HG03159 (cell line): ENCODE data around the gene PCSK9.
A peak's percentile ranks its signal among the peaks of the same experiment; 100 is the strongest.
"Not testable (repeated sequence)": the region's sequence is repeated elsewhere in the genome, so short reads cannot be mapped to it uniquely, and the experiment has no call there.

Experiments used
- ATAC-seq: cut with Tn5 transposase; IDR thresholded peaks from one replicate; pipeline ENCODE4 v1.9.1; 2021; ENCODE audit warnings: mild to moderate bottlenecking, moderate library complexity; ENCODE audit not compliant: unreplicated experiment

Gene PCSK9

DNA sequence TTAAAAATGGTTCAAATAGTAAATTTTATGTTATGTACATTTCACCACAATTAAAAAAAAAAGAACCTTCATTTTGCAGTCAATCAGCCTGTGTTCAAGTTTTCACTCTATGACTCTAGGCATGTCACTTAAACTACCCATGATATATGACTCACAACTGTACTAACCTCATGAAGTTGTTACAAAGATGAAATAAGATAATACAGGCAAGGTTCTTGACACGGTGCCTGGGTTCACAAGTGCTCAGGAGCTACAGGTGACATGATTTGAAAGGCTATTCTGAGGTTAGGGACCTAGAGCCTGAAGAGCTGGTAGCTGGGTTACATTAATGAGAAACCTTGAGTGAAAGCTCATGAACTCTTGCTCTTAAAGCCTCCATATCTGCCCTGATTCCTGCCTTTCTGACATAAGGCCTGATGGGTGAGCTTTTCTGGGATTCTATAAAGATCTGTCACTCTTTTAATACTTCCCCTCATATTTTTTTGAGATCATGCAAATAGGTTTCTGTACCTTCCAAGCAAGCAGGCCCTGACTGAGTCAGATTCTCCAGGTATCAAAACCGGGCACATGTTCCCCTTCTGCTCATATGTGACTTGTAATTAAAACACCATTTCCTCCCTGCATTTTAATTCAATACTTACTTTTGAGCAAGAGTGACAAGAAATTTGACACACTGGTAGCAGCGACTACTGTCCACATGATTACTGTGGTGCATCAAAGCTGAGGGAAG is 34.0 kb downstream of the PCSK9 start:
- peak; percentile 66 for ATAC-seq

DNA sequence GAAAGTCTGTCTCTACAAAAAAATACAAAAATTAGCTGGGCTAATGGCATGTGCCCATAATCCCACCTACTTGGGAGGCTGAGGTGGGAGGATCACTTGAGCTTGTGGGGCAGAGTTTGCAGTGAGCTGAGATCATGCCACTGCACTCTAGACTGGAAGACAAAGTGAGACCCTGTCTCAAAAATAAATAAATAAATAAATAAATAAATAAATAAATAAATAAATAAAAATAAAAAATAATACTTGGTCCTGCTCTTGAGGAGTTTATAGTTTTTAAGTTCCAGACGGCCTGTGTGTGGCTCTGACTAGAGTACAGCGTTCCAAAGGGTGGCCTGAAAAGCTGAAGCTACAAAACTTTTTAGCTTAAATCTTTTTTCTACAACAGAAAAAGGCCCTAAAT is 35.1 kb downstream of the PCSK9 start:
- no peak for ATAC-seq

DNA sequence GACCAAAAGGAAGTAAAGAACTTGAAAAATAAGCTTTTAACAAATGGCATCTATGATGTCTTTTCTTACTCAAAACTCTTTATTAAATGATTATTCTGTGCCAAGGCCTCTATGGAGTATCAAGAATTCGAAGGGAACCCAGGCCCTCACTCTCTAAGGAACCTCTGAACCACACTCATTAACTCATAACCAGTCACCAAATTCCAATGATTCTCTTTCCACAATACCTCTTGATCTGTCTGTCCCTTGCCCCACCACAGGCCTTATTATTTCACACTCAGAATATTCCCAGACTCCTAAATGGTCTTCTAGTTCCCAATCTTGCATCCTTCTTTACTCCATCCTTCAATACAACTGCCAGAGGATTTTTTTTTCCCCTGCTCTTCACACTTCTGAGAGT is 37.0 kb downstream of the PCSK9 start:
- no peak for ATAC-seq

DNA sequence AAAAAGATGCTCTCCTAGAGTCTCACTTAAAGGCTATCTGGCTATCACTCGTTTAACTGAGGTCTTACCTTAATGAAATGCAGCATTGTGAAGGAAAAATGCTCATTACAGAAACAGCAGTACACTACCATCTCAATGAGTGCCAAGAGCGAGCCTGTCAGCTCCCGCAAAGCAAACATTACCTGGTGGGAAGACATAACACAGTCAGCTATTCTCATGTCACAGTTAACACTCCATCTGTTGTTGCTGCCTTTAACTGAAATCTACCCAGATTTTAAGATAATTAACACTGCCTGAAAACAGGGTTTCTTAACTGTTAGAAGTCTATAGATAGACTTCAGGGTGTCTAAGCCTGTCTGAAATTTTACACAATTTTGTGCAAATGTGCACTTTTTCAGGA is 39.1 kb downstream of the PCSK9 start:
- ATAC-seq, result no peak

DNA sequence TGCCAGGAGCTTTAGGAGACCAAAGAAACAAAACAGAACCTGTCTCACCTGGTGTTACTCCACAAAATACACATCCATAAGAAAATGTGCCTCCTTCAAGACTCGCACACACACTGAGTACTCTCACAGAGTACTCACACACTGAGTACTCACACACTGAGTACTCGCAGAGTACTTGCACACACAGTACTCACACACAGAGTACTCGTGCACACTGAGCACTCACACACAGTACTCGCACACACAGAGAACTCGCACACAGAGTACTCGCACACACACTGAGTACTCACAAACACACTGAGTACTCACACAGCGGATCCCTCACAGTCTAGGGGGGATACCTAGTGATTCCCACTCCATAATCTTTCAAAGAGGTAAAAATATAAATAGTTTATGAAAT is 40.3 kb downstream of the PCSK9 start:
- ATAC-seq, result no peak

DNA sequence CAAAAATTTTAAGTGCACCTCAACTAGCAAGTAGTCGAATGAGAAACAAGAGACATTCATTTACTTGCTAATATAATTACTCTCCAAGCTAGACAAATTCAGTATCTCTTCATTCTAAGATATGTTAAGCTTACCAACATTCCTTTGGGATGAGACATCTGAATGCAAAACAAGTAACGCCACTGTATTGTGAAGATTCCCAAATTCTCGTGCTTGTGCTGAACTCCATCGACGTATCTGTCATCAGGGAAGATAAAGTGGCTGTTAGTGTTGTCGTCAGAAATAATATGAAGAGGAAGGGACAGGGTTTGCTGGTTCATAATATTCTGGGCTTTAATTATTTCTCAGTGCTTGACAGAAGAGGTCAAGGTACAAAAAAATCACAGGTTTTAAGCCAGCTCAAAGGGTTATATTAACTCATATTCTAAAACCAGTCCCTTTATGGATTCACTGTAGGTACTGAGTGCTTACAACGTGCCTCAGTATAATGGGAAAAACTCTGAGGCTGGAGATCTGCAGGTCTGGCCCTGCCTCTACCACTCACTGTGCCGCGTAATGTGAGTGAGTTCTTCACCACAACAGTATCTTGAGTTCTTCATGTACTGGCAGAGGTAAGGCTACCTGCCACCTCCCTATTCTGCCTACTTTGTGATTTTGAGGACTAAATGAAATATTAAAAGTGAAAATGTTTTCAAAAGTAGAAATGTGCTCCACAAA is 42.0 kb downstream of the PCSK9 start:
- no peak for ATAC-seq

DNA sequence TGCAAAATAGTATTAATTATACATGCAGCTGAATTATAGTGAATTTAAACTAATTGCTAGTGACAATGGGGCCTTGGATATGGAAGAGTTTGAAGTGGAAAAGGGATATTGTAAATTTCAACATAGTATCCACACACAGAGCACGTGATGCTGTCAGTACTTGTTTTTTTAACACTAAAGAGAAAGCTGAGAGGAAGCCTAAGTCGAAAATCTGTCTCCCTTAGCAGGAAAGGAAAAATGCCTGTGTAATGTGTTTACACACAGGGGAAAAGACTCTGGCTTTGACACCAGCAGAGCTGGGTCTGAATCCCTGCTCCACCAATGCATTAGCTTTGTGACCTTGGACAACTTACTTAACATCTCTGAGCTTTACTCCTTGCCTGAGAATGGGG is 42.6 kb downstream of the PCSK9 start:
- ATAC-seq, result no peak

DNA sequence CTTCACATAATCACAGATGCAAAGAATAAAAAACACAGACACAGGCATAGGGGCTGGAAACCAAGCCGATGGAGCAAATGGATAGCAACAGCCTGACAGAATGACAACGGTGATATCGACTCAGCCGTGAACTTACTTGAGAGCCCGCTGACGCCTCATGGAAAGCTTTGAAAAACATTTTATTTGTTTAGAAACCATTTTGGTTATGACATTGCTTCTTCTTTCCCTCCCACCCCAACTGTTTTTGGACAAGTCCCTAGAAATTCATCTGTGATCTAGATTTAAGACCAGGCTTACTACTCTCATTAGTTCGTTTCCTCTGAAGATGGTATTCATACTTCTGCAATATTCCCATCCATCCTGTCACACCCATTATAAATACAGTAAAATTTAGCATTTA is 44.9 kb downstream of the PCSK9 start:
- ATAC-seq, result no peak

DNA sequence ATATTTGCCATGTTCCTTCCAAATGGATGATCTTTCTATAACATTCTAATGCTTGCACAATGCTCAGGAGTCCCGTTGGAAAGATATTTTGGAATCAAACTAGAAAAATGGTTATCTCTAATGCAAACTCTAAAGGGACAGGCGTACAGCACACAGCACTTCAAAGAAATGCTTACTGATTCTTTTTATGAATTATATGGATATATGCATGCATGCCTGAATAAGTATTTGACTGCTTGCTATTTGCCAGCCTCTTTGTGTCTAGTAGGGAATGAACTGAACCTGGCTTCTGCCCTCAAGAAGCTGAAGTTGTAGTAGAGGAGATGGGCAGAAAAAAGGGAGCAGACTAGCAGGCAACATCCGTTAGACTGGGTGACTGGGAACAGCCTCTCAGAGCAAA is 48.1 kb downstream of the PCSK9 start:
- no peak for ATAC-seq

DNA sequence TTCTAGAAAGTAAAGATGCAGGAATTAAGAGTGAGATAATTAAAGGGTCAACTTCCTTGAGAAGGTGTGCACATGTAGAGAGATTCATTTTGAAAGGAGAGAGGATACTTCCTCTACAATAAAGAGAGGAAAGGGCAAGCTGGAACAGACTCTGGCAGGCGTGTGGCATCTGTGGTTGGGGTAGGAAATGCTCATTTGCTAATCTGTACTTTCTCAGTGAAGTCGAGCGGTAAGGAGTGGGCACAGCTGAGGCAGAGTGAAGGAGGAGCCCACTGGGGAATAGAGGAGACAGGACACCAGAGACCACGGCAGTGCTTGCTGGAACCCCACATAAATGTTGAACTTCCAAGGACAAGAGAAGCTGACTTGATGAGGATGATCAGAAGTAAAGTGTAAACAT is 49.1 kb downstream of the PCSK9 start:
- ATAC-seq, result no peak

DNA sequence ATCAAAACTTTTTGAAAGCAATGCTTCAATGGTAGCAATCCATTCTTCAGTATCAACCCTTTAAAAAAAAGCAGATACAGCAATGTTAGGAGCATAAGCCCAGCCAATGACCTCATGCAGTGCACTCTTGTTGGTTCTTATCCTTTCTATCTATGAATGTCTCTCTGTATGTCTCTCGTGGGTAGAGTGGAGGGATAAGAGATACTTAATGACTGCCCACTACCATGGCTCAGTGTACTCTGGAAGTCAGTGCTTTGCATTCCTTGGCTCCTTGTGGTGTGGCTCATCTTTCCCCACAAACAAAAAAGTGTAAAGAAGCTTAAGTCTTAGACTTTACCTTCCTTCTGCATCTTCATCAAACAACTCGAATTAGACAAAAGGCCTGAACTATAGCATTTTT is 50.3 kb downstream of the PCSK9 start:
- ATAC-seq, result no peak

DNA sequence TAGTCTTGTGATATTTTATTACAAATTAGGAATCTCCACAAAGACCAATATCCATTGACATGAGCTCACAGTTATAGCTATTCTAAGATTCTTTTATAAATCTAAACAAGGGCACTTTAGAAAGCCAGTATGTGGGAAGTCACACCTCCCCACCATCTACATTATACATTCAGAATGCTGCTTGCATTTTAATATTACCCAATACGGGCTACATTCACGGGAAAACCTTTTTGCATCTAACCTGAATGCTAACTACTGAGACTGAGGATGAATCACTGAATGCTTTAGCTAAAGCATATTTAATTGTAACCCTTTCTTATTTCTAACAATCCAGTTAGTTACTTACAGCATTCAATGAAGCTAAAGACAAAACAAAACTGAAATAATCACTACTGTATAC is 53.1 kb downstream of the PCSK9 start:
- ATAC-seq, result no peak

DNA sequence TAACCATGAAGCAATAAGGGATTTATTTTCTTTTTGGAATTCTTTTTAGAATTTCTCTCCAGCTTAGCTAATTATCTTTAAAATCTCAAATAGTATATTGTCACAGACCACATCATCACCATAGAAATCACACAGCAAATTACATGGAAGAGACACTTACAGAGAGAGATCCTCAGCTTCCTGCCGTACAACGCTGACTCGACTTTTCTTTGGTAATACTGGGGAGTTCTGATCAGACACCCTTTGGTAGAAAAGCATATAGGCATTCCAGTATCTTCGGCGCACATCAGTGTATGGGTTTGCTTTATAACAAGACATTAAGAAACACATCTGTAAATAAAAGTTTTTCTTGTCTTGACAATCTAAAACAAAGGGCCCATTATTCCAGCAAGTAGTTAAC is 55.7 kb downstream of the PCSK9 start:
- ATAC-seq, result no peak

DNA sequence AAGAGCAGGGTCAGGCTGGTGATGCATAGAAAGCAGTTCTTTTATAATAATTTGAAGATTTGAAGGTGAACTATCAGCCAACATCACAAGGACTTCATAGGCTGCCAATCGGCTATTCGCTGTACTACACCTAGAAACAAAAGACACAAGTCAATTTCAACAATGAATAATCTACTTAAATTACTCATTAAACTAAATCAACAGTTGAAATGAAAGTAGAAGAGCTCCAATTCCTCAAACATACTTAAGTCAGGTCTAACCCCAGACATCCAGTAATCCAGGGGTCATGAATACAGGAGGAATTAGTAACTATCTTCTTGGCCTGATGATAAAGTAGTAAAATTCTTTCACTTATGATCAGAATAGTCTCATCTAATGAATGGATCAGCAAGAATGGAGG is 64.5 kb downstream of the PCSK9 start:
- ATAC-seq, result no peak

DNA sequence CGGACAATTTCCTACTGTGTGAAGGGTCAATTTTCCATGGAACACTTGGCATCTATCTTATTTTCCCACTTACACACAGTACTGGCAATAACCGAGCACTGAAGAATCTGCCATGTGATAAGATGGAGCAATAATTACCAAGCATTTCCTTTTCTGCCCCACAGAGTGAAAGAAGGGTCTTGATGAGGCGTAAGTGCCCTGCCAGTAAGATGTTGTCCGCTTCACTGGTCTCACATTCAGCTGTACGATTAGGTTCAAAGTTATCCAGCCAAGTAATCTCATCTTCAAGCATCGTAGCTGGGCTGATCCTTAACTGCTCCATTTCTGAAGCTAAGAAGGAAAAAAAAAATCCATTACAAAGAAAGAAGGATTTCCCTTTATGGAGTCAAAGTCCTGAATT is 67.8 kb downstream of the PCSK9 start:
- ATAC-seq, result no peak

DNA sequence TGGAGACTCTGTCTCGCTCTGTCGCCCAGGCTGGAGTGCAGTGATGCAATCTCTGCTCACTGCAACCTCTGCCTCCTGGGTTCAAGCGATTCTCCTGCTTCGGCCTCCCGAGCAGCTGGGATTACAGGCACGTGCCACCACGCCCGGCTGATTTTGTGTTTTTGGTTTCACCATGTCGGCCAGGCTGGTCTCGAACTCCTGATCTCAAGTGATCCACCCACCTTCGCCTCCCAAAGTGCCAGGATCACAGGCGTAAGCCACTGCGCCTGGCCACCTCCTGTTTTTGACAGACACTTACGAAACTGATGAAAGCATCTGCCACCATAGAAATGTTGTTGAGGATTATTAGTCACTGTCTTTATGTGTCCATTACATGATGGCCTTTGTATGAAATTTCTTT is 69.7 kb downstream of the PCSK9 start:
- ATAC-seq, result not testable (repeated sequence)
